ENCODE results near the gene CTDSPL. TPM values are rescaled to one million over a fixed set of nuclear protein-coding genes. Genes with fewer than 3 reads are reported as not detected.

The CTDSPL gene
- polyA plus RNA-seq, 3 donors from 2014 or later: 0.87 TPM; not detected in 2

- no peaks in the 10 kb centered on the region for H3K9me3 Mint-ChIP-seq
- no peaks in the 10 kb centered on the region for H3K36me3 Mint-ChIP-seq
- DNase-seq: no peak
- peaks cover 0 to 14% (median 2%) of the 10 kb centered on the region in 3 donors for H3K27me3 Mint-ChIP-seq (ENCODE audit: low read depth in 3 of 3)
- H3K27ac Mint-ChIP-seq: no peak overlapping the region
- H3K4me1 Mint-ChIP-seq: no peaks in the 10 kb centered on the region
- H3K4me3 Mint-ChIP-seq: no peak overlapping the region
Observed at GRCh38 chr3:37940242-37940908, 78.7 kb downstream of the CTDSPL start.

DNA sequence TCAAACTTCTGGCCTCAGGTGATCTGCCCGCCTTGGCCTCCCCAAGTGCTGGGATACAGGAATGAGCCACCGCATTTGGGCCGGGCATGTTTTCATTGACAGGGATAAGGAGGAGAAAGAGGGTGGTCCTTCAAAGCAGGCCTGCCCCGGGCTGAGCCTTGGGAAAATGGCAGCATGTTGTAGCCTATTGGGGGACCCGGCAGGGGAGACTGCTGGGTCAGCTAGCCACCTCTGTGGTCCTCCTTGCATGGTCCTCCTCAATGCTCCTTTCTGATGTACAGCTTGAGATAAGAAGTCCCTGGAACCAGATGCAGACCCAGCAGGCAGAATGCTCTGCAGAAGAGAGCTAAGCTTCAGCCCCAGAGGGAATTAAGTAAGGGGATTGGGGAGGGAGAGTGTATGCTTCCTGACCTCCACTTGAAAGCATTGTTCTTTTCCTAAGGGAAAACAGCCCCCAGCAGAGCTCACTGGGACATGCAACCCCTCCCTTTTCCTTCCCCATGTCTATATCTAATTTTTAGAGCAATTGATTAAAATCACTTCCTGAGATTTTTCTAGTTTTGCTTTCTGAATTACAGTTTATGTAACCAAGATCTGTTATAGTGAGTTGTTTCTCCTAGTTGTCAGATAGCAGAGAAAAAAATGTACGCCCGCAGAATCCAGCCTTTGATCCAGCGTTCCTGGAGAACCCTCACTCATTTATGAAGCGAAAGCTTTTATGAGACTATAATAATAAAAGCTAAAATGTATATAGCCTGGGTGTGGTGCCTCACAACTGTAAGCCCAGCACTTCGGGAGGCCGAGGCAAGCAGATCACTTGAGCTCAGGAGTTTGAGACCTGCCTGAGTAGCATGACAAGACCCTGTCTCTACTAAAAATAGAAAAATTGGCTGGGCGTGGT lies 80.2 kb downstream of the CTDSPL start:
- Mint-ChIP-seq H3K4me1 (no peaks in the 10 kb centered on the region), H3K9me3 (no peaks in the 10 kb centered on the region), H3K36me3 (no peaks in the 10 kb centered on the region), H3K27ac (no peak overlapping the region), H3K4me3 (no peak overlapping the region), H3K27me3 (ENCODE audit: low read depth in 3 of 3) (peaks cover 0 to 11% (median 2%) of the 10 kb centered on the region in 3 donors)
- DNase-seq: no peak

GRCh38 chr3:37942646-37943045 lies 81.0 kb downstream of the CTDSPL start:
- DNase-seq: no peak
- Mint-ChIP-seq H3K27me3 (ENCODE audit: low read depth in 3 of 3) (peaks cover 0 to 10% (median 2%) of the 10 kb centered on the region in 3 donors), H3K4me3 (no peak overlapping the region), H3K27ac (peak overlapping the region in 1 of 6 donors; percentile 10), H3K9me3 (no peaks in the 10 kb centered on the region), H3K36me3 (no peaks in the 10 kb centered on the region), H3K4me1 (no peaks in the 10 kb centered on the region)

DNA sequence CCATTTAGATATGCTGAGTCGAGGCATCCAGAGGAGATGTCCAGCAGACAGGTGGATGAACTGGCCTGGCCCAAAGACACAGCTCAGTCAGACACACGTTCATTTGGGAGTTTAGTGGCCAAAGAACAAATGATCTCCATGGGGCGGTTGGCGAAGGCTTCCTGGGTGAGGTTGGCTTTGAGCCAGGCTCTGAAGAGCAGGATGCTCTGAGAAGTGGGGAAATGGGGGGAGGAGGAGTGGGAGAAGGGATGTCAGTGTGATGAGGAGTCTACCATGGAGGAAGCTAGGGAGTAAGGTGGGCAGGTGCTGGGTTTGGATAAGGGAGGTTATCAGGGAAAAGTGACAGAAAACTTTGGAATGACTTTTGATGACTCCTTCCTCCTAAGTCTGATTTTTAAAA lies 81.4 kb downstream of the CTDSPL start:
- H3K27ac Mint-ChIP-seq: no peak overlapping the region
- no peaks in the 10 kb centered on the region for H3K4me1 Mint-ChIP-seq
- no peak overlapping the region for H3K4me3 Mint-ChIP-seq

GRCh38 chr3:37943631-37944314 lies 82.1 kb downstream of the CTDSPL start:
- Mint-ChIP-seq H3K27ac (no peak overlapping the region), H3K9me3 (no peaks in the 10 kb centered on the region), H3K36me3 (no peaks in the 10 kb centered on the region), H3K27me3 (ENCODE audit: low read depth in 3 of 3) (peaks cover 0 to 7% (median under 1%) of the 10 kb centered on the region in 3 donors), H3K4me1 (no peaks in the 10 kb centered on the region), H3K4me3 (no peak overlapping the region)
- DNase-seq: no peak

More for the DNA sequence above, 81.4 kb downstream of the CTDSPL start:
- H3K27me3 Mint-ChIP-seq (ENCODE audit: low read depth in 3 of 3): peaks cover 0 to 8% (median 2%) of the 10 kb centered on the region in 3 donors
- no peaks in the 10 kb centered on the region for H3K9me3 Mint-ChIP-seq
- no peaks in the 10 kb centered on the region for H3K36me3 Mint-ChIP-seq
- no peak for DNase-seq

DNA sequence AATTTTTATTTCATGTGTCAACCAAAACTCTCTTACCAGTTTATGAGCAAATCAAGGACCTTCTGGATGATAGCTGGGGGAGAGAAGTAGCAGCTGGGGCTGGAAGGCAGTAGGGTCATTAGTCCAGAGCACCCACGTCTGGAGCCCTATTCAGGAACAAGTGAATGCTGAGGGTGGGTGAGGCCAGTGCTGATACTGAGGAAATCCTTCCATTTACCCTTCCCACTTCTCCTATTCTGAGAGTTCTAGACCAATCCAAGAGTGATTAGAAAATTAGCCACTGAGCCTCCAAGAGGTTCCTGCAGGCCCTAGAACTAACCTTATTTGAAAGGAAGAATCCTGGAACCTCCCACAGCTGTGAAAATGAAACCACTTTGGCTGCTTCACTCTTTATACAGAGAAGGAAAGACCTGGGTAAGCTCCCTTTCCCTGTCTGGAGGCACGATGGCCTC lies 82.7 kb downstream of the CTDSPL start:
- H3K27me3 Mint-ChIP-seq (ENCODE audit: low read depth in 3 of 3): peaks cover 0 to 7% (median 0%) of the 10 kb centered on the region in 3 donors
- no peaks in the 10 kb centered on the region for H3K36me3 Mint-ChIP-seq
- DNase-seq: no peak
- H3K27ac Mint-ChIP-seq: no peak overlapping the region
- no peaks in the 10 kb centered on the region for H3K9me3 Mint-ChIP-seq
- H3K4me3 Mint-ChIP-seq: no peak overlapping the region
- no peaks in the 10 kb centered on the region for H3K4me1 Mint-ChIP-seq

- H3K27me3 Mint-ChIP-seq (ENCODE audit: low read depth in 3 of 3): peaks cover 0 to 4% (median 0%) of the 10 kb centered on the region in 3 donors
- H3K36me3 Mint-ChIP-seq: no peaks in the 10 kb centered on the region
- no peaks in the 10 kb centered on the region for H3K4me1 Mint-ChIP-seq
- no peaks in the 10 kb centered on the region for H3K9me3 Mint-ChIP-seq
- no peak overlapping the region for H3K4me3 Mint-ChIP-seq
- H3K27ac Mint-ChIP-seq: no peak overlapping the region
- no peak for DNase-seq
Observed at GRCh38 chr3:37945156-37945806, 83.6 kb downstream of the CTDSPL start.

DNA sequence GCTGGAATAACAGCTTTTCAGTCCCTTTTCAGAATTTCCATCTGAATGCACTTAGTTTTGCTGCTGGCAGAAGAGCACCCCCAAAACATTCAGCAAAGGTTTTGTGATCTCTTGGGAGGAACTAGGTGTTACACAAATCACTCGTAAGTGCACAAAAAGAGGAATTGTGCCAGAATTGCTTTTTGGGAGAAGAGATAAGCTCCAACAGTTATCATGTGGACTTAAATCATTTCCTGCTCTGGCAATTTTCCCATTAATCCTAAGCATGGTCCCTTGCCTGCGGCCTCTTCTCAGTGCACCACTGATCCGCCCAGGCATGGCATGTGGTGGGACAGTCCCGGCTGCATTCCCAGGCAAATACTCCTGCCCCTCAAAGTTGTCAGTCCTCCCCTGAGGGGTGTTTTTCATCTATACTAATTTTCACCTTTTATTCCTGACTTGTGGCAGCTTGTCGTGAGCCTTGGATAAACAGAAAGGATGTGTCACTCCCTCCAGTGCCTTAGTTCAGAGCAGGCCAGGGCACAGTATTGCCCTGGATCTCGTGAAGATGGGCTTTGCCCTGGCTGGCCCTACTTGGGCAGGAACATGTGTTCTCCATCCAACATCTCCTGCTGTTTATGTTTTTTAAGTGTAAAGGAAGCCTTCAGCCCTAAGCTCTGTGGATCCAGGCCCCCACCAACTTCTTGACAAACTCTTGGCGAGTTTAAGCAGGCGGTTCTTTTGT lies 84.3 kb downstream of the CTDSPL start:
- Mint-ChIP-seq H3K27ac (no peak overlapping the region), H3K4me1 (no peaks in the 10 kb centered on the region), H3K27me3 (ENCODE audit: low read depth in 3 of 3) (peaks cover 0 to 4% (median 0%) of the 10 kb centered on the region in 3 donors), H3K9me3 (no peaks in the 10 kb centered on the region), H3K4me3 (no peak overlapping the region), H3K36me3 (no peaks in the 10 kb centered on the region)
- no peak for DNase-seq

- H3K4me1 Mint-ChIP-seq: no peaks in the 10 kb centered on the region
- H3K27me3 Mint-ChIP-seq (ENCODE audit: low read depth in 3 of 3): peaks cover 0 to 3% (median 0%) of the 10 kb centered on the region in 3 donors
- no peaks in the 10 kb centered on the region for H3K36me3 Mint-ChIP-seq
Observed at GRCh38 chr3:37946531-37946889, 84.8 kb downstream of the CTDSPL start.

DNA sequence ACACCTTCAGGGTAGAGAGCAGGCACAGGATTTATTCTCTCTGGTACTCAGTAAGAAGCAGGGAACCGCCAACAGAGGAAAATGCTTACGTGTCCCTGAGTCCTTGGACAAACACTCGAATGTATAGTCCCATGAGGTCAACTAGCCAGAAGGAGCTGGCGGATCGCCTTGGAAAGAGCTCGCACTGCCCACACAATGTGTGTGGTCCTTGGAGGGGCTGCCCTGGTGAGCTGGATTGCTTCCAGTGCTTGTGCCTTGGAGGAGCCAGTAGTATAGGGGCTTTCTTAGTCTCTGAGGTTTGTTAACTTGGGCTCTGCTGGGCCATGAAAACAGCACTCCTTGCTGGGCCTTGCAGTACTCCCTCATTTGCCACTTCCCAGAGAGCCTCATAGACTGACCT lies 88.2 kb downstream of the CTDSPL start:
- no peaks in the 10 kb centered on the region for H3K36me3 Mint-ChIP-seq
- no peaks in the 10 kb centered on the region for H3K4me1 Mint-ChIP-seq
- peaks cover 0 to 1% (median 0%) of the 10 kb centered on the region in 3 donors for H3K27me3 Mint-ChIP-seq (ENCODE audit: low read depth in 3 of 3)
- no peaks in the 10 kb centered on the region for H3K9me3 Mint-ChIP-seq
- H3K27ac Mint-ChIP-seq: no peak overlapping the region
- H3K4me3 Mint-ChIP-seq: no peak overlapping the region
- no peak for DNase-seq

More at GRCh38 chr3:37946531-37946889, 84.8 kb downstream of the CTDSPL start:
- no peak for DNase-seq
- Mint-ChIP-seq H3K9me3 (no peaks in the 10 kb centered on the region), H3K4me3 (no peak overlapping the region), H3K27ac (no peak overlapping the region)

DNA sequence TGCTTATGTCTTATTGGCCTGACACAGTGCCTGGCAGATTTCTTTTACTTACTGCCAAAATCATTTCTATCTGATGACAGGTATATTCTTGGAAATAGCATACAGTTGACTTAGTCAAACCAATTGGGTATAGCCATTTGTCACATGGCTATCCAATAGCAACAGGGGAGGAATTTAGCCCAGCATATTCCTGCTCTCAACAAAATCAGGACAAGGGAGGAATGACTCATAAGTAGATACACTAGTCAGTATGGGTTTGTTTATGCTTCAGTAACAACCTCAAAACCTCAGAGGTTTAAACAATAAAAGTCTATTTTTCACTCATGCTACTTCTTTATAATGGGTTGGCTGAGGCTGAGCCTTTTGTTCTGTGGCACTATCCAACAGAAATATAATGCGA lies 90.9 kb downstream of the CTDSPL start:
- Mint-ChIP-seq H3K4me3 (no peak overlapping the region), H3K27ac (no peak overlapping the region), H3K27me3 (ENCODE audit: low read depth in 3 of 3) (peaks cover 0 to 1% (median 0%) of the 10 kb centered on the region in 3 donors), H3K36me3 (no peaks in the 10 kb centered on the region), H3K4me1 (peaks cover 6% of the 10 kb centered on the region in 2 donors), H3K9me3 (no peaks in the 10 kb centered on the region)
- DNase-seq: no peak

DNA sequence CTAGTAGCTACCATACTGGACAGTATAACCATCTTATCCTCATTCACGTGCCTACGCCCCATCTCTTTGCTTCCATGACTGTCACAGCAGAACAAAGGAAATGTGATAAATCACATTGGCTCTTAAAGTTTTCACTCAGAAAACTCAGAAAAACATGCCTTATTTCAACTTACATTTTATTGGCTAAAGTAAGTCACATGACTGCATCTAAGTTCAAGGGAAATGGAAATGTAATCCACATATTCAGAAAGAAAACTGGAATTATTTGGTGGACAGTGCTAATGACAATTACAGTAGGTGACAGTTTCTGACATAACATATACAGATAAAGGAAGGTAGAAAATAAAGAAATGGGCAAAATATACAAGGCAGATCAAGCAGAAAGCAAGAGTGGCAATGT lies 91.5 kb downstream of the CTDSPL start:
- no peak for DNase-seq
- H3K27ac Mint-ChIP-seq: no peak overlapping the region
- H3K4me3 Mint-ChIP-seq: no peak overlapping the region
- H3K9me3 Mint-ChIP-seq: no peaks in the 10 kb centered on the region
- H3K36me3 Mint-ChIP-seq: no peaks in the 10 kb centered on the region
- H3K4me1 Mint-ChIP-seq: peaks cover 8 to 9% of the 10 kb centered on the region in 2 donors
- peaks cover 0 to 1% (median 0%) of the 10 kb centered on the region in 3 donors for H3K27me3 Mint-ChIP-seq (ENCODE audit: low read depth in 3 of 3)
